Rectal smooth muscle tissue (tissue), 1 donor: ENCODE measurements around the gene MAN1A1.

Source experiments
- H3K27ac ChIP-seq: one replicate; pipeline ENCODE4 v1.7.0; 2013; ENCODE audit warnings: low read depth, low read length, inconsistent platforms
- H3K27me3 ChIP-seq: one replicate; pipeline ENCODE4 v1.7.0; 2013; ENCODE audit warnings: low read length; ENCODE audit not compliant: control insufficient read depth, insufficient read depth
- H3K36me3 ChIP-seq: one replicate; pipeline ENCODE4 v1.7.0; 2013; ENCODE audit warnings: low read length; ENCODE audit not compliant: control insufficient read depth, insufficient read depth
- H3K4me1 ChIP-seq: one replicate; pipeline ENCODE4 v1.7.0; 2013; ENCODE audit warnings: low read length; ENCODE audit not compliant: control insufficient read depth, insufficient read depth
- H3K4me3 ChIP-seq: one replicate; pipeline ENCODE4 v1.7.0; 2013; ENCODE audit warnings: low read length
- H3K9ac ChIP-seq: one replicate; pipeline ENCODE4 v1.7.0; 2013; ENCODE audit warnings: low read length

The MAN1A1 gene

GRCh38 chr6:119182875-119183274 lies 166.7 kb downstream of the MAN1A1 start:
- Histone ChIP-seq H3K36me3 (peaks cover 3% of the 10 kb centered on the region), H3K27me3 (no peaks in the 10 kb centered on the region), H3K27ac (no peak overlapping the region), H3K4me3 (no peak overlapping the region), H3K9ac (no peak overlapping the region), H3K4me1 (no peaks in the 10 kb centered on the region)

- Histone ChIP-seq H3K27me3 (no peaks in the 10 kb centered on the region), H3K4me1 (no peaks in the 10 kb centered on the region), H3K4me3 (no peak overlapping the region), H3K9ac (no peak overlapping the region), H3K27ac (no peak overlapping the region), H3K36me3 (peaks cover 3% of the 10 kb centered on the region)
Observed at GRCh38 chr6:119182216-119182803, 167.3 kb downstream of the MAN1A1 start.

- no peaks in the 10 kb centered on the region for H3K27me3 ChIP-seq
- H3K27ac ChIP-seq: no peak overlapping the region
- no peaks in the 10 kb centered on the region for H3K4me1 ChIP-seq
- H3K36me3 ChIP-seq: peaks cover 3% of the 10 kb centered on the region
- H3K4me3 ChIP-seq: no peak overlapping the region
- no peak overlapping the region for H3K9ac ChIP-seq
Observed at GRCh38 chr6:119181046-119181445, 168.5 kb downstream of the MAN1A1 start.

DNA sequence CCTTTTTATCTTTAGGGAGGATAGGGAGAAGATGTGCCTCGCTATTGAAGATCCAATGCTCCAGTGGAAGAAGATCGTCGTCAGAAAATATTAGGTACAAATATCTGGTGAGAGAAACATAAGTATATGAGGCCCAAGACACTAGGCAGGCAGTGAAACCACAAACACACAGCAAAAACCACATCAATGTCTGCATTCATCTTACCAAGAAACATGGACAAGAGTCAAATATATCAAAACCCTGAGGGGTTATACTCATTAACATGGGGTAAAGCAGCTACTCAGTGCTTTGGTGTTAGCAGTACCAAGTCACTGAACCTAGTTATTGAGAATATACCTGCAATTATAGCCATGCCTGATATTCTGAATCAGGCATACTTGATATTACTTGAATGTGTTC lies 169.7 kb downstream of the MAN1A1 start:
- no peak overlapping the region for H3K4me3 ChIP-seq
- no peaks in the 10 kb centered on the region for H3K4me1 ChIP-seq
- H3K9ac ChIP-seq: no peak overlapping the region
- H3K36me3 ChIP-seq: peaks cover 3% of the 10 kb centered on the region
- no peak overlapping the region for H3K27ac ChIP-seq
- no peaks in the 10 kb centered on the region for H3K27me3 ChIP-seq

DNA sequence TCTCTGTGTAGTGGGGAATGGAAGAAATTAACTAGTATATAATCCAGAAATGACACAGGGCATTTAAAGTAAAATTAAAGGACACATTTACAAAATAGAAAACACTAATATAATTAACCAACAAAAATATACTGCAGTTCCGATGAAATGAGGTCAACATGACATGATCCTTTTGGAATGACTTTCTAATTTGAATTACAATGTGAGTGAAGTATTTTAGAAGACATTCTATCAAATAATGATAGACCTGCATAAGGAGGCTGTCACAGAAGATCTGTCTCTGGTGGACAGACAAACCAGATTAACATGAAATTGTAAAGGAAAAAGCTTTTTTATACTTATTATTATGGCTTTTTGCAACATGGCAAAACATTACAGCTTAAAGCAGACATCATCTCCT lies 170.5 kb downstream of the MAN1A1 start:
- no peak overlapping the region for H3K27ac ChIP-seq
- H3K27me3 ChIP-seq: no peaks in the 10 kb centered on the region
- no peaks in the 10 kb centered on the region for H3K4me1 ChIP-seq
- no peak overlapping the region for H3K4me3 ChIP-seq
- no peaks in the 10 kb centered on the region for H3K36me3 ChIP-seq
- H3K9ac ChIP-seq: no peak overlapping the region

- no peaks in the 10 kb centered on the region for H3K27me3 ChIP-seq
- no peak overlapping the region for H3K9ac ChIP-seq
- no peaks in the 10 kb centered on the region for H3K4me1 ChIP-seq
- H3K27ac ChIP-seq: no peak overlapping the region
- no peak overlapping the region for H3K4me3 ChIP-seq
- H3K36me3 ChIP-seq: no peaks in the 10 kb centered on the region
Observed at GRCh38 chr6:119176445-119176844, 173.1 kb downstream of the MAN1A1 start.

DNA sequence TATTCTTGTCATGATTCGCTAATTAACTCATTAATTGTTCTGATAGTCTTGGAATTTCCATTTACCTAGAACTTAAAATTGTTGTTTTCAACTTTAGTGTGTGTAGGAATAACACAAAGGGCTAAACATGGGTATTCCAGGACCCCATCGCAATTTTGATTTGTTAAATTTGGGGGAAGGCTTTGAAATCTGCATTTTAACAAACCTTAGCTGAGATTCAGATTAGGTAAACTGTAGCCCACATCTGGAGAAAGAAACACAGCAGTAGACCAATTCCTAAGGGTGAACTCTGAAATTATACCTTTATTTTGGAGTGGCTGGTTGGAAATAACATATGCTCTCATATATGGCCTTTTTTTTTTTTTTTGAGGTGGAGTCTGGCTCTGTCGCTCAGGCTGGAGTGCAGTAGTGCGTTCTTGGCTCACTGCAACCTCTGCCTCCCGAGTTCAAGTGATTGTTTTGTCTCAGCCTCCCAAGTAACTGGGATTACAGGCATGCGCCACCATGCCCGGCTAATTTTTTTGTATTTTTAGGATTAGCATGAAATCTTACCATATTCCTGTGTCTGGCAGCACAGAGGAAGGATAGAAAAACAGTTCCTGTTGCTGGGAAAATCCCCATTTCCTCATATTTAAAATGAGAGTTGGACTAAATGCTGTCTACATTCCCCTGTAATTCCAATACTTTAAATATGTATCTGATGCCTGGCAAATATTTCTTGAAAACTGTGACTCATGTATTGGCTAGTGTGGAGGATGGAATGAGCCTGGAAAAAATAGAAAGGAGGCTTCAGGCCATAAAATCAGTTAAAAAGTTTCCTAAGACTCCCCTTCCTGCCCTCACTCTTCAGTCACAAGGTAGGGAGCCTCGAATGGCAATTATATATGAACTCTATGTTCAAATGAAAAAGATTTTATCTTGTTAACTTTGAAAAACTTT lies 174.4 kb downstream of the MAN1A1 start:
- no peak overlapping the region for H3K27ac ChIP-seq
- no peaks in the 10 kb centered on the region for H3K4me1 ChIP-seq
- H3K9ac ChIP-seq: no peak overlapping the region
- H3K36me3 ChIP-seq: no peaks in the 10 kb centered on the region
- H3K27me3 ChIP-seq: no peaks in the 10 kb centered on the region
- H3K4me3 ChIP-seq: no peak overlapping the region

GRCh38 chr6:119174085-119174445 lies 175.5 kb downstream of the MAN1A1 start:
- no peaks in the 10 kb centered on the region for H3K4me1 ChIP-seq
- no peaks in the 10 kb centered on the region for H3K36me3 ChIP-seq
- no peak overlapping the region for H3K27ac ChIP-seq
- H3K4me3 ChIP-seq: no peak overlapping the region
- no peak overlapping the region for H3K9ac ChIP-seq
- no peaks in the 10 kb centered on the region for H3K27me3 ChIP-seq

- H3K27ac ChIP-seq: no peak overlapping the region
- H3K4me3 ChIP-seq: no peak overlapping the region
- no peaks in the 10 kb centered on the region for H3K27me3 ChIP-seq
- no peaks in the 10 kb centered on the region for H3K36me3 ChIP-seq
- H3K9ac ChIP-seq: no peak overlapping the region
- H3K4me1 ChIP-seq: no peaks in the 10 kb centered on the region
Observed at GRCh38 chr6:119173249-119174084, 176.1 kb downstream of the MAN1A1 start.

DNA sequence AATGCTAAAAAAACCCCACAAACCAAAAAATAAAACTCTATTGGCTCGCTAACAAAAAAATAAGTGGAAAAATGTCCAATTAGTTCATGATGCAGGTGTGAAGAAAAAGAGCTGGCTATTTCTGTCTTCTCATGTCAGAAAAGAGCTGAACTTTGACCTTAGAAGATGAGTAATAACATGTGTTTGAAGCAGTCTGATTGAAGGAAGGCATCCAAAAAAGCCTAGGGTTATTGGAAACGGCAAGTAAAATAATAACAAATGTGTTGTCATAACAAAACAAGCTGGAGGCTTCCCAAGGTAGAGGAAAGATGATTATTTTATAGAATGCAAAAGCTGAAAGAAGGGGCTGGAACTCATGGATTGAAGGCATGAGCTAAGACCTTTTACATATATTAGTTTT lies 176.7 kb downstream of the MAN1A1 start:
- Histone ChIP-seq H3K4me1 (no peaks in the 10 kb centered on the region), H3K36me3 (no peaks in the 10 kb centered on the region), H3K9ac (no peak overlapping the region)

GRCh38 chr6:119171864-119172588 lies 177.5 kb downstream of the MAN1A1 start:
- H3K36me3 ChIP-seq: no peaks in the 10 kb centered on the region
- H3K27me3 ChIP-seq: no peaks in the 10 kb centered on the region
- H3K27ac ChIP-seq: no peak overlapping the region
- H3K9ac ChIP-seq: no peak overlapping the region
- H3K4me3 ChIP-seq: no peak overlapping the region
- H3K4me1 ChIP-seq: no peaks in the 10 kb centered on the region

More for the DNA sequence above, 176.7 kb downstream of the MAN1A1 start:
- H3K27ac ChIP-seq: no peak overlapping the region
- no peaks in the 10 kb centered on the region for H3K27me3 ChIP-seq
- no peak overlapping the region for H3K4me3 ChIP-seq
